GM21723 (cell line): ENCODE data around the gene ASPN.

Experiments used
- ATAC-seq: cut with Tn5 transposase; IDR thresholded peaks from one replicate; pipeline ENCODE4 v1.9.1; 2021; ENCODE audit warnings: mild to moderate bottlenecking, moderate library complexity; ENCODE audit not compliant: unreplicated experiment

Gene ASPN

GRCh38 chr9:92506184-92506857 is 24.0 kb upstream of the ASPN start:
- ATAC-seq, result no peak

GRCh38 chr9:92504881-92505280 is 22.6 kb upstream of the ASPN start:
- no peak for ATAC-seq

DNA sequence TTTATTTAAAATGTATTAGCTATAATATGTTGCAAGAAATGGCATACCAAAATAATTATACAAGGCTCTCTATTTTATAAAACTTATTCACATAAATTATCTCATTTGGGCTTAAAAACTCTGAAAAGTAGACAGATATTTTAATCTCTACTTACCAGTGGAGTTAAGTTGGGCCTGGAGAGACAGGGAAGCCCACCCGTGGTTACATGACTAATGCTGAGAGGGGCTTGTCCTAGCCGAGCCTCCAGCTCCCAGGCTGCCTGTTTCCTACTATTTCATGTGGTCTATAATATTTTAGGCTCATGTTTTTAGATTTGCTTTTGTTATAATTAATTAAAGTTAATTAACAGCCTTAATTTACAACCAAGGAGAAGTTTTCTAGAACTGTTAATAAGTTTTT is 20.9 kb upstream of the ASPN start:
- no peak for ATAC-seq

DNA sequence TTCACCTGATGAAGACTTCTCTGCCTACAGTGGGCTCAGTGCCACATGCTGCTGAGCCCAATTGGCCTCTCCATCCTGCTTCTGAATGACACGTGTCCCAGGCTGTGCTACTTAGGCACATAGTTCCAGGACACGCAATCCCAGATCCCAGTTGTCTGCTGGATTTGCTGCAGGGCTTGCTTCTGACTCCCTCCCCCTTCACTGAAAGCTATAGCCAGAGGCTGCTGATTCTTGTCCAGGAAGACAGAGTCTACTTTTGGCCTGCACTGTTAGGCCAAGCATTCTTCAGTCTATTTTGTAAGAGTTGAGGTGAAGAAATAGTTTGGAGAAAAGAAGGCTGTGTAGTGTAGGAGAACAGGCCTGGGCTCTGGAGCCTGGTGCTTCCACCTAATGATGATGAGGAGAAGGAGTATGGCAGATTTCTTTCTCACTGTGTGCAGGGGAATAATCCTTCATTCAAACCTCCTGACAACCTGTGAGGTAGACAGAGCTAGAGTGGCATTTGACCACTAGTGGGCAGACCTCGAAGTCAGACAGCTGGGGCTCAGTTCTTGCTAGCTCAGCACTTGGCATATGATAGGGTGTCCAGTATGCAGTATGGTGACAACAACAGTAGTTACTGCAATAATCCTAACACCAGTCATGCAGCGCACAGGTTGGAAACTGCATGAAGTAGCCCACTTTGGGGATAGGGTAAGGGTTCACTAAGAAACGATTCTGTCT is 19.5 kb upstream of the ASPN start:
- peak; percentile 49 for ATAC-seq

DNA sequence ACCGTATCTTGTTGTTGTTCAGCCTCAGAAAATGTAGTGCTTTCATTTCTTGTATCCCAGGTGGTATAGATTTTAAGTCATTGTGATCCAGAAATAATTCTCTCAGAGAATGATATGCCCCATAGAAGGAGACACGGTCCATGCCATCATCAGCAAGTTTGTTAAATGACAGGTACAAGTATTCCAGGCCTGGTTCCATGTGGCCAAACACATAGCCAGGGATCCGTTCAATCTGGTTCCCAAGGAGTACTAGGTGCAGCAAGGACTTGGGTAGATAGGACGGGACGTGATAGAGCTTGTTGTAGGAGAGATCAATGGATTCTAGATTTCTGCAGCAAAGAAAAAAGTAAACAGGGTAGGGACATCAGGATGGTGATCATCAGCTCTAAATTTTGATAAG is 18.4 kb upstream of the ASPN start:
- ATAC-seq, result no peak

DNA sequence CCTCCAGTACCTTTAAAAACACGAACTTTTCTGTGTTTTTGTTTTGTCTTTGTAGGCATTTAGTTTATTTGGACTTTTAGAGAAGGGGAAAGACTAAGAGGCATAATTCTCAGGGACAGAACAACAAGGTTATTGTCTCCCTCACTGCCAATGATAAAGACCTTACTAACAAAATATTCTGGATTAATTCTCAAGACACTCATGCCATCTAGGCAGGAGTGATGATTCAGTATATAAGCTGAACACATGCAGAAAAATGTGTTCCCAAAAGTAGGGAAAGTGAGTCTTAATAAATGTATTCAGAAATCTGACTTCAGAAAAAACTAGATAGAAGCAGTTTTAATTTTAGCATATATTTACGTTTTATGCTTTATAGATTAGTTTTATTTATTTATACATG is 17.4 kb upstream of the ASPN start:
- ATAC-seq, result no peak

DNA sequence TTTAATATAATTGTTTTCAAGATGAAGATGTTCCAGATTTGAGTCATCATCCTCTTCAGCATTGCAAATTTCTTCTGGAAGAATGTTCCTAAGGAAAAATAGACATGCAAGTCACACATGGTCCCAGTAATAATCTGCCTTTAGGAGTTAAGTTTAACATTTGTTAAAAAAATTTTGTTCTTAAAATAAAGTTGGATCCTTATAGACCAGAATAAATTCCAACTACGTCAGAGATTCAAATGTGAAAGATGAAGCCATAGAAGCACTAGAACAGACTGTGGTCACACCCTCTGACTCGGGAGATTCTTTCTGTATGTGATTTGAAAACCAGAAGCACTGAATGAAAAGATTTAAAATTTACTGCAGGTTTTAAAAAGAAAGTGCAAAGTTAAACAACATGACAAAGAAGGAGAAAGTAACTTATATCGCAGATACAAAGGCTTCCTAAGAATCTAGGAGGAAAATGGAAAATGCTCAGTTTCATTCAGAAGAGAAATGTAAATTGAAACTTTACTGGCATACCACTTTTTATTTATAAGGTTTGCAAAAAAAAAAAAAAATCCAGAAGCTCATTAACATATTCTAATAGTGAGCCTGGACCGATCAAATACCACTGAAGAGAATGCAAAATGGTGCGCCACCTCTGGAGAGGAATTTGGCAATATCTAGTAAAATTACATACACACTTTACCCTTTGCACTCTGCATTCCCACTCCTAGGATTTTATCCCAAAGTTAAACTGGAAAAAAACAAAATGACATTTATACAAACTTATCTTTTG is 14.3 kb upstream of the ASPN start:
- ATAC-seq, result no peak

- no peak for ATAC-seq
Observed at GRCh38 chr9:92494856-92495255, 12.6 kb upstream of the ASPN start.

DNA sequence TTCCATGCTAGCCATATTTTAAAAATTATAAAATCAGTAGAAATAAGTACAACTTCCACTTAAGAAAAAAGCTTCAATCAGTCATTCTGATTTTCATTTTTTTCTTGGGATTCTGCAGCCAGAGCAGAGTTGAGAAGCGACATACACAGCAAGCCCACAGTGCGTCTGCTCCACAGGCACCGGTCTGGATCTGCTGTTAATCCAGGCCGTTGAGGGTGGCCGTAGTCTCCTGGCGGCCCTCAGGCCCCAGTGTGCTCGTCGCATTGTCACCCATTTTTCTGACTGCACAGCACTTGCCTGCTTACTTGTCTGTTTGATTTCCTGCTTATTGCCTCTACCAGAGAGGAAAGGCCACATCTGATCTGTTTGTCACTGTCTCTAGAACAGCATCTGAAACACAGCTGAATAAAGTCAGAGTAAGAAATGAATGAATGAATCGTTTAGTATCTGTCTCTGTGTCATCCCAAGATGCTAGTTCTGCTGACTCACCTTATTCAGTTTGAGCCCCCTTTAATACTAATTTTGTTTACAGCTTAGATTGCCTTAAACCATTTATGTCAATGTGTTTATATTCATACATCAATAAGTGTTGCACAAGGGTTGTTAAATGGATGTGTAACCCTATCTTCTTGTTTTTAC is 11.6 kb upstream of the ASPN start:
- no peak for ATAC-seq

DNA sequence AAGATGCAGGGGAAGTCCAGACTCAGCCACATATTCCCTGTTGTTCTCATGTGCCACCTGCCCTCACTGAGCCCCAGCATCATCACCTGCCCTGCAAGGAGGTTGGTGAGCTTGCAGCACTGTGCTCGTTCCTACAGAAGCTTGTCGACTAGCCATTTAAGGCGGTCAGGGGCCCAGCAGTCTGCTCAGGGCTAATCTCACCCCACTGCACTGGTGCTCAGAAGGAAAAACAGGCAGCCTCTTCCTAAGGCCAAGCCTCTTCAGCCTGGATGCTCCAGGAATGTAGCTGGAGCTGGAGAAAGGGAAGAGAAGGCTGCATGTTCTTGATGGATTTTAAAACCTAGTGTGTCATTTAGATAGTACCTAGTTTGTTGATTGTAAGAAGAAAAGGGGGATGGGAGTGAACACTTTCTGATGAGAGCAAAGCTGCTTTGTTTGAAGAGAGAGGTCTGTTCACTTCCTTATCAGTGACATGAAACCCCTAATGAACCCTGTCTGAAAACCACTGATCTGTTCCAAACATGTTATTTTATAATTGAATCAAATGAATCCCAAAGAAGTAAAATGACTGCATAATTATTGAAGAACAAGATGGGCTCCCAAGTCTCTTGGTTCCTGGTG is 10.6 kb upstream of the ASPN start:
- ATAC-seq, result no peak

- no peak for ATAC-seq
Observed at GRCh38 chr9:92488681-92489550, 6.6 kb upstream of the ASPN start.

DNA sequence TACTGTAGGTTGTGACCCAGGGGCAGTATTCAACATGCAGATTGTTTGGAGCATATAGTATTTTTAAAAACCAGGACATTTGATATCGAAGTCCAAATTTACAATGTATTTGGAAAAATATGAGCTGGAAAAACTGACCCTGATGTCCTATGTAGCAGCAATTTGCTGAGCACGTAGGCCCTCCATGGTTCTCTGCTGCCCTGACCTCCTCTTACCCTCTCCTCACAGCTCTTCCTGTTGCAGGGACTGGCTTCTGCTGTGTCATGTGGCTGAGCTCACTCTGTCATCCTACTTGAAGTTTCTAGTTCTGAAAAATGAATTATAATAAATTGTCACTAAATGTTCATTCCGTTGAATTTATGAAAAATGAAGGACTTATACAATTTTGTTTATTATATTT is 4.1 kb upstream of the ASPN start:
- ATAC-seq, result no peak

DNA sequence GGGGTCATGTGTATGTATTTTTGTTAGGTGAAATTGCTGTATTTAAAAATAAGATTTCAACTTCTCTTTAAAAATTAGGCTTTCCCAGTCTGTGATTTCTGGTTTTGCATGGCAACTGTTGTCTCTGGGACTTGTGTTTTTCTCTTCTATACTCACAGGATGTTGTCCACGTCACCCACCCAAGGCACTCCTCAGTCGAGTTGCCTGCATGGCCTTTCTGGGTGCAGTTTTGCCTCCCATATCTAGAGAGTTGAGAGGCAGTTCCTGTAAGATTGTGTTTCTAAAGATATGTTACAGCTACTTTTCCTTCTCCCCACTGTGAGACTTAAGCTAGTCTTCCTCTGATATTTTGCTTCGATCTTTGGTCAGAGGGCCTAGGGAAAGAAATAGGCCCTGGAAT is 2.3 kb upstream of the ASPN start:
- ATAC-seq, result no peak

GRCh38 chr9:92483627-92484545 is 1.6 kb upstream of the ASPN start:
- no peak for ATAC-seq

GRCh38 chr9:92482805-92483204 is 499 bp upstream of the ASPN start:
- ATAC-seq, result no peak

DNA sequence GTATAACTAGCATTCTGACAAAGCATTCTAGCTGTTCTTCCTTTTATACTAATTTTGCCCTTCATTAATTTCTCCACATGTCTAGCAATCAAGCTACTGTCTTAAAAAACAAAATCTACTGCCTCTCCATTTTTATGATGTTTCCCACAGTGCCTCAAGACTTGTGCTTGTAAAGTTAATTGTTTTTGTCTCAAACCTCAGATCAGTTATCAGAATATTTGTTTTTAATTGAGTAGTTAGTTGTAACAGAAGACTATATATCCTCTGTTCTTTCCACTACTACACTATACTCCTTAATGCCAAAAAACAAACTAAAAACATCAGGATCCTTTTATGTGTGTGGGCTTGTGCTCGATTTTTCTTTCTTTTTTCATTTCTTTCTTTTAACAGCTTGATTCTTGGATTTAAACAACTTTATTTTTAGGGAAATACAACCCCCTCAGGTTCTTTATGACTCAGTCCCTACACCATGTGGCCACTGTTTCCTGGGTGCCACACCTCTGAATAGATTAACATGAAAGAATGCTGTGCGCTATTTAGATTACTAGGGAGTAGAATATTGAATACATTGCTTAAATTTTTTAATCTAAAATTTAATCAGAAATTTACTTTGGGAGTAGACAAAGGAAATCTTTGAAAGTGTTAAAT is 1.2 kb downstream of the ASPN start:
- no peak for ATAC-seq

DNA sequence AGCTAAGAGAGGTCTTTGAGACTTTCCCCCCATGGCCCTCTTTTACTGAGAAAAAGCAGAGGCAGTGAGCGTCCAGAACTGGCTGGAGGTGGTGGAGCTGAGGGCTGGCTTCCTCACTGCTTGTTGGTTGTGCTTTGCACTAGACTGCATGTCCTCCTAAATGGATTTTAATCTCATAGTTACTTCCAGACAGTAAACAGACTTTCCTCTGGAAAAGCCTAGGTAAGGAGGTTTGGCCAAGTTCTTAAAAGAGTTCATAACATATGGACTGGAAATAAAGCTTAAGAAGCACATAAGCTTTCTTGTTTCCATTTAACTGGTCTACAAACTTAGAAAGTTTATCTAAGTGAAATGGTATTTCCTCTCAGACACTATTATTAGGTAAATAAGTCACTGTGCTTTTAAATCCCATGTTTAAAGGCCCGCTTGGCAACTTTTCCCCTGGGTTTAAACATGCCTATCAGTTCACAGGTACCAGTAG is 2.0 kb downstream of the ASPN start:
- no peak for ATAC-seq

GRCh38 chr9:92479346-92479745 is 3.0 kb downstream of the ASPN start:
- ATAC-seq, result no peak
